ENCODE results near the gene PYM1.

The PYM1 gene

DNA sequence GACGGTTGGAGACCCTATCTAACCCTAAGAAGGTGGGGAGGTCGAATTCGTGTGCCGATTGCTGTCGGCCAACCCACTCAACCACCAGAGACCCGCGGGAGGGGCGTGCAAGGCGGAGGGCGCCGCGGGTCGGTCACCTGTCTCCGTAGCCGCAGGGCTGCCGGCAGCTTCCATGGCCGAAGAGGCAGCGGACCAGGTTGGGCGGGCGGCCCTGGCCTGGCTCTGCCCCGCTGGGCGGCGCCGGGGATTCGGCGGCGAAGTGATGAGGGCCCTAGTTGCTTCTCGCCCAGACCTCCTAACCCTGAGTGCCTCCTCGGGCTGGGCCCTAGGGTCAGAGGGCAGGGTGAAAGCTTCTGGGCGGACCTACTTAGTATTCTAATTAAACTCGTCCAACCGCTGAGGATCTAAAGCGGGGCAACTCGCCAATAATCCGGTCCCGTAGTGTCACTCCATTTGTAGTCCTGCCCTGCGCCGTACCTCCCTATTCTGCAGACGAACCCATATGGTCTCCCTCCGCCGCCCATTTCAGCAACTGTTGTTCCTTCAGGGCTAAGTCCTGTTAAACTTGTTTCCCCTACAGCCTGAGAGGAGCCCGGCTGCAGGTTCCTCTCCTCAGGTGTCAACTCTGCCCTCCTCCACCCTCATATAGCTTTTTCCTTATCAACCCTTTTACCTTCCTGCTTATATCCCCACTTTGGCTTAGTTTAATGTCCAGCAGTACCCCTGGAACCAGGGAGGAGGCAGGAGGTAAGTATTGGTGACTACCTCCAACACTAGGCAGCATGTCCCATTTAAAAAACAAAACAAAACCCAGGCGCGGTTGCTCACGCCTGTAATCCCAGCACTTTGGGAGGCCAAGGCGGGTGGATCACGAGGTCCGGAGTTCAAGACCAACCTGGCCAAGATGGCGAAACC, at the start of gene PYM1:
PYM1 (minus strand) TSS at position 307 of the 915 bp plus-strand sequence; CDS start at position 174, 133 bp downstream.
- no peak for DNase-seq (ENCODE audit: low read depth in 2 of 2, low spot score in 1 of 2)

DNA sequence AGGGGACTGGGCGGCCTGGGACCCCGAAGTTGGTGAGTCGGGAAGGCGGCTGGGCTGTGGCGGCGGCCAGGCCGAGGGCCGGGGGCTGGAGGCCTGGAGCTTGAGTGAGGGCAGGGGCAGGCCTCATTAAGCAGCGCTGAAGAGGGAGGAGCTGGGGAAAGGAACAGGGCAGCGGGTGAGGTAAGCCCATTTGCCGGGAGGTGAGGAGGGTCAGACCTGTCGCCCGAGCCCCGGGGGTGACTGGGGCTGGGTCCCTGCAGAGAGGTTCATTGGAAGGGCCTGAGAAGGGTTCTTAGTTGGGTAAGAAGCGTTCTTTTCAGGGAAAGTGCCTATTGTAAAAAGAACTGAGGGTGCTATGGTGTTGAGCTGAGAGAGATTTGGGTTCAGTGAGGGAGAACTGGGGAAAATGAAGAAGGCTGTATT, 46.6 kb upstream of the PYM1 start:
- no peak for DNase-seq (ENCODE audit: low read depth in 2 of 2, low spot score in 1 of 2)

- DNase-seq (ENCODE audit: low read depth in 2 of 2, low spot score in 1 of 2), result peak; percentile 87 to 96
These were observed 46.1 kb upstream of the PYM1 start, which contains the start of gene RAB5B for GRCh38 chr12:55973599-55974307. Gene RAB5B, plus strand, starts transcription at chr12:55974078. Its CDS starts 12,883 bp downstream, at chr12:55986961.

GRCh38 chr12:55972911-55973598, 45.4 kb upstream of the PYM1 start:
- no peak for DNase-seq (ENCODE audit: low read depth in 2 of 2, low spot score in 1 of 2)

DNA sequence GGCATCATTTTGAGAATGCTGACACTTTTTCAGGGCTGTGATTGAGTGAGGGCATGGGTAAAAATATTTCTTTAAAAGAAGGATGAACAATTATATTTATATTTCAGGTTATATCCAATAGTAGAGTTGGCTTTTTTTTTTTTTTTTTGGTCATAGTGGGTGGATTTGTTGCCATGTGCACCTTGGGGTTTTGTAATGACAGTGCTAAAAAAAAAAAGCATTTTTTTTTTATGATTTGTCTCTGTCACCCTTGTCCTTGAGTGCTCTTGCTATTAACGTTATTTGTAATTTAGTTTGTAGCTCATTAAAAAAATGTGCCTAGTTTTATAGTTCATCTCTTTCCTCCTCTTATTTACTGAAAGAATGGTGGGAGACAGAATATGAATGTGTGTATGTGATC, 44.8 kb upstream of the PYM1 start:
- DNase-seq (ENCODE audit: low read depth in 2 of 2, low spot score in 1 of 2), result no peak

DNA sequence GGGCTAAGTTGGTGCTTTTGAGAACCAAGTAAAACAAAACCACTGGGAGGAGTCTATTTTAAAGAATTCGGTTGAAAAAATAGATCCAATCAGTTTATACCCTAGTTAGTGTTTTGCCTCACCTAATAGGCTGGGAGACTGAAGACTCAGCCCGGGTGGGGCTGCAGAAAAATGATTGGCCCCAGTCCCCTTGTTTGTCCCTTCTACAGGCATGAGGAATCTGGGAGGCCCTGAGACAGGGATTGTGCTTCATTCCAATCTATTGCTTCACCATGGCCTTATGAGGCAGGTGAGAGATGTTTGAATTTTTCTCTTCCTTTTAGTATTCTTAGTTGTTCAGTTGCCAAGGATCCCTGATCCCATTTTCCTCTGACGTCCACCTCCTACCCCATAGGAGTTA, 44.3 kb upstream of the PYM1 start:
- DNase-seq (ENCODE audit: low read depth in 2 of 2, low spot score in 1 of 2), result no peak

DNA sequence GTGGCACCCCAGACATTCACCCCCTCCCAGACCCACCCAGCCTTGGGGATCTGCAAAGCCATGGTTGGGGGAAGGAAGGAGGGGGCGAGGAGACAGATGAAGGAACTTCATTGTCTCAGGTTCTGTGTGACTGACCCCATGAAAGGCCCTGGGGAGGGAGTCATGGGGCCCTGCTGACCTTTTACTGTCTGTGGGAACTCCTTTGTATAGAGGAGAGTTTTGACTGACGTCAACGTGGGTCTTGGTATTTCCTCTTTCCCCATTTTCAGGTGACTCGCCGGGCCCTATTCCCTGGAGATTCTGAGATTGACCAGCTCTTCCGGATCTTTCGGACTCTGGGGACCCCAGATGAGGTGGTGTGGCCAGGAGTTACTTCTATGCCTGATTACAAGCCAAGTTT, 43.1 kb upstream of the PYM1 start:
- DNase-seq (ENCODE audit: low read depth in 2 of 2, low spot score in 1 of 2), result no peak

GRCh38 chr12:55969356-55969755, 41.7 kb upstream of the PYM1 start:
- DNase-seq (ENCODE audit: low read depth in 2 of 2, low spot score in 1 of 2), result no peak

DNA sequence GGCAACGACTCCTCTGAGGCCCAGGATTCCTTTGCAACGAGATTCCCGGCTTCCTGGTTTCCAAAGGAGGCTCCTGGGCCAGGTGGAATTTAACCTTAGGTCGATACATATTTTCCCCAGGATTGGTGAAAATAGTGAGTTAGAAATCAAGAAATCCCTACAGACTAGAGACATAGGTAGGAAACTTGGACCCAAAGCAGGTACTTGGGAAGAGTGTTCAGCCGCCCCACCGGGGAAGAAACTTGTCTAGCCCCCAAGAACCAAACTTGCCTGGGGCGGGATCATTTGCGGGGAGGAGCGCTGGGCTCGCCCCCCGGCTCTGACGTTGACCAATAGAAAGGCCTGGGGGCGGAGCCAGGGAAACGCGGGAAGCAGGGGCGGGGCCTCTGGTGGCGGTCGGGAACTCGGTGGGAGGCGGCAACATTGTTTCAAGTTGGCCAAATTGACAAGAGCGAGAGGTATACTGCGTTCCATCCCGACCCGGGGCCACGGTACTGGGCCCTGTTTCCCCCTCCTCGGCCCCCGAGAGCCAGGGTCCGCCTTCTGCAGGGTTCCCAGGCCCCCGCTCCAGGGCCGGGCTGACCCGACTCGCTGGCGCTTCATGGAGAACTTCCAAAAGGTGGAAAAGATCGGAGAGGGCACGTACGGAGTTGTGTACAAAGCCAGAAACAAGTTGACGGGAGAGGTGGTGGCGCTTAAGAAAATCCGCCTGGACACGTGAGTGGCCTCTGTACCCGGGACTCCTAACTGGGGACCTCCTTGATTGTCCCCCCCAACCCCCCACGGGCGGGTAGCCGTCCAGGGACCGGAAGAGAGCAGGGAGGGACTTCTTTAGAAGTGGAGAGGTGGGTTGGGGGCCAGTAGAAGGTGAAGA, 39.0 kb upstream of the PYM1 start, which contains the start of gene CDK2:
CDK2 (plus strand) TSS at position 423 of the 874 bp plus-strand sequence; CDS start at position 602, 179 bp downstream.
- peak; percentile 80 to 81 for DNase-seq (ENCODE audit: low read depth in 2 of 2, low spot score in 1 of 2)

DNA sequence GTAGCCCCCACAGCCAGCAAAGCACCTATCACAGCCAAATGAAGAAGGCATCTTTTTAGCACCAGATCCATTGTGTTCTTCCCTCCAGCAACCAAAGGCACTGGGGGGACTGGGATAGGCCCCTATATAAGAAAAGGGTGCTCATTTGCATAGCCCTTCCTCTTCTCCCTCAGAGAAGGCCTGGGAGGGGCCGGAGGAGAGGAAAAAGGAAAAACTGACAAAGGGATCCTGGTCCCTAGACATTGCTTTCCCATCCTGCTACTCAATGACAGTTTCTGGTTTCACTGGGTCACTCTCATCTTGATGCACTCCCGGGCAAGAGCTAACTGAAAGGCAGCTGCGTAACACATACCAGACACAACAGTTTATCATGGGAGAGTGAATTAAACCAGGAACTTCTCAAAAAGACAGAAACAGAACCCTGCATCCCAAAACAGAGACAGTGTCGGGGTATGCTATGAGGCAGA, 38.3 kb upstream of the PYM1 start, which contains the start of gene PMEL:
PMEL (minus strand) TSS at position 102 of the 467 bp plus-strand sequence; CDS start at position 71, 31 bp downstream.
- no peak for DNase-seq (ENCODE audit: low read depth in 2 of 2, low spot score in 1 of 2)

GRCh38 chr12:55965240-55965639, 37.5 kb upstream of the PYM1 start:
- DNase-seq (ENCODE audit: low read depth in 2 of 2, low spot score in 1 of 2), result no peak

- DNase-seq (ENCODE audit: low read depth in 2 of 2, low spot score in 1 of 2), result no peak
These were observed 36.1 kb upstream of the PYM1 start for GRCh38 chr12:55963760-55964159.

DNA sequence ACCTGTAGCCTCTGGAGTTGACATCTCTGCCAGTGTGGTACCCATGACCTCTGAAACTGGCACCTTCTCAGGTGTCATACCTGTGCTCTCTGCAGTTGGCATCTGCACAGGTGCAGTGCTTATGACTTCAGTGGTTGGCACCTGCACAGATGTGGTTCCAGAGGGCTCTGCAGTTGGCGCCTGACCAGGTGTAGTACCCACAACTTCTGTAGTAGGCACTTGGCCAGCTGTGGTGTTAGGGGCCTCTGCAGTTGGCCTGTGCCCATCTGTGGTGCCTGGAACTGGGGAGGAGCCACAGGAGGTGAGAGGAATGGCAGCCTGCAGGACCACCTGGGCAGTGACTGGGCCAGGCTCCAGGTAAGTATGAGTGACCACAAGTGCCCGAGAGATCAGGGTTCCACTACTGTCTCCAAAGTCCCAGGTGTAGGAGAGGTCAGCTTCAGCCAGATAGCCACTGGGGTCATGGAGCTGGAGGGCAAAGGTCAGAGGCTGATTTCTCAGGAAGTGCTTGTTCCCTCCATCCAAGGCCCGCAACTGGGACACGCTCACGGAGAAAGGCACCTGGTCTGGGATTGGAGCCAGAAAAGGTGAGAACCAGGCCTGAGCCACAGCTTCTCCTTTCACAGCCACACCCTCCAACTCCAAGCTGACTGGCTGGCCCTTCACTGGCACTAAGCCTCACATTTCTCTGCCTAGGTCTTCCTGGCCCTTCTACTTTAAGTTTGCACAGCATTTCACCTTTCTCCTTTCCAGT, 29.6 kb upstream of the PYM1 start:
- DNase-seq (ENCODE audit: low read depth in 2 of 2, low spot score in 1 of 2), result no peak

GRCh38 chr12:55955800-55956508, 28.3 kb upstream of the PYM1 start:
- no peak for DNase-seq (ENCODE audit: low read depth in 2 of 2, low spot score in 1 of 2)

GRCh38 chr12:55955344-55955743, 27.6 kb upstream of the PYM1 start:
- DNase-seq (ENCODE audit: low read depth in 2 of 2, low spot score in 1 of 2), result no peak

GRCh38 chr12:55946553-55946952, 18.9 kb upstream of the PYM1 start:
- no peak for DNase-seq (ENCODE audit: low read depth in 2 of 2, low spot score in 1 of 2)

- no peak for DNase-seq (ENCODE audit: low read depth in 2 of 2, low spot score in 1 of 2)
These were observed 15.0 kb upstream of the PYM1 start for GRCh38 chr12:55942577-55943136.

- no peak for DNase-seq (ENCODE audit: low read depth in 2 of 2, low spot score in 1 of 2)
These were observed 14.4 kb upstream of the PYM1 start for GRCh38 chr12:55942055-55942454.

All from stimulated activated CD8-positive, alpha-beta memory T cell treated with anti-CD3 and anti-CD28 coated beads, Interleukin-4, amount 100 ng/mL, for 1 hour (primary cell).